Measurements from ENCODE around the gene NOS1AP.

Gene NOS1AP

DNA sequence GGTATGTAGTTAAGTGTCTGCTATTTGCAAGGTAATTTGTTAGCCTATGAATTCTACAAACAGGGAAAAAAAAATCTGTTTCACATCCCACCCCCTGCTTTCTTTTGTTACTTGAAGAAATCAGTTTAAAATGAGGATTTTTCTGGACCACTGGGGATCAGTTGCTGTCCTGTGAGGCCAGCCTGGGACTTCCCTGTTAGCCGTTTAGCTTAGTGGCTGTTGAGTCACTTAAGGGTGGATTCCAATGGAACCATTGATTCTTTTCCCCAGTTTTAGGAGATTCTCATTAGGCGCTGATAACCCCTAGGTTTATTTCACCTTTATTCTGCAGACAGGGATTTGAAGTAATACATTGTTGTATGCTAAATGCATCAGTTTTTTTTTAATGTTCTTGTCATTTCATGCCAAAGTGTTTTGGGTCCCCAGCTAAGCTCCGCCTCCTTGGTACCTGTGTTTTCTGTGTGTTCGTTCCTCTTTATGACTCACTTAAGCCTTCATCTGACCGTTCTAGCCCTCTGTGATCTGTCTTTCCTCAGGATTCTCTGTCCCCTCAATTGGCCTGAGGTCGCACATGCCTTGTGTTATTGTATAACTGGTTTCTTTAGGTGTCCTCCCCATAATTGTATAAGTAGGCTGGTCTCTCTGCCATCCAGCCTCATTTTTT is 59.3 kb downstream of the NOS1AP start:
- H3K9me3 Mint-ChIP-seq = no peaks in the 10 kb centered on the region
- DNase-seq = no peak
- H3K4me3 Mint-ChIP-seq = no peak overlapping the region
- H3K36me3 Mint-ChIP-seq (ENCODE audit: low read depth) = no peaks in the 10 kb centered on the region
- no peak overlapping the region for H3K27ac Mint-ChIP-seq
- H3K4me1 Mint-ChIP-seq (ENCODE audit: low read depth) = no peaks in the 10 kb centered on the region
- H3K27me3 Mint-ChIP-seq = peaks cover 37% of the 10 kb centered on the region

DNA sequence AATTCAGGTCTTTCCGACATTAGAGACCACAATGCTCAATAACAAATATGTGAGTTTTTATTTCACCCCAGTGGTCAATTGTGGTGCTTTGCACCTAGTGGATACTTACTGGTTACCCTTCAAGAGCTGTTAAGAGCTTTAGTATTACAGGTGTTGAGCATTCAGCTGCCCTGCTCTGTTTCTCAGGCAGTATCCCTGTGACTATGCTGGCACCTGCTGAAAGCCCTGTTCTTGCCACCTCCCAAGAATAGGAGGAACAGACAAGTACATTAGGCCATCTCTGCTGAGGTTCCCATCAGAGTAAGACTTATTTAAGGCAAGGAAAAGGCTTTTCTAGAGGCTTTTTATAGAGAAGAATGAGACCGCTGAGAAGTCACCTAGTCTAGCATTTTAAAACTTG is 60.8 kb downstream of the NOS1AP start:
- H3K27ac Mint-ChIP-seq = no peak overlapping the region
- no peak overlapping the region for H3K4me3 Mint-ChIP-seq
- no peak for DNase-seq
- H3K4me1 Mint-ChIP-seq (ENCODE audit: low read depth) = no peaks in the 10 kb centered on the region
- H3K9me3 Mint-ChIP-seq = no peaks in the 10 kb centered on the region
- H3K36me3 Mint-ChIP-seq (ENCODE audit: low read depth) = no peaks in the 10 kb centered on the region
- peaks cover 47% of the 10 kb centered on the region for H3K27me3 Mint-ChIP-seq

DNA sequence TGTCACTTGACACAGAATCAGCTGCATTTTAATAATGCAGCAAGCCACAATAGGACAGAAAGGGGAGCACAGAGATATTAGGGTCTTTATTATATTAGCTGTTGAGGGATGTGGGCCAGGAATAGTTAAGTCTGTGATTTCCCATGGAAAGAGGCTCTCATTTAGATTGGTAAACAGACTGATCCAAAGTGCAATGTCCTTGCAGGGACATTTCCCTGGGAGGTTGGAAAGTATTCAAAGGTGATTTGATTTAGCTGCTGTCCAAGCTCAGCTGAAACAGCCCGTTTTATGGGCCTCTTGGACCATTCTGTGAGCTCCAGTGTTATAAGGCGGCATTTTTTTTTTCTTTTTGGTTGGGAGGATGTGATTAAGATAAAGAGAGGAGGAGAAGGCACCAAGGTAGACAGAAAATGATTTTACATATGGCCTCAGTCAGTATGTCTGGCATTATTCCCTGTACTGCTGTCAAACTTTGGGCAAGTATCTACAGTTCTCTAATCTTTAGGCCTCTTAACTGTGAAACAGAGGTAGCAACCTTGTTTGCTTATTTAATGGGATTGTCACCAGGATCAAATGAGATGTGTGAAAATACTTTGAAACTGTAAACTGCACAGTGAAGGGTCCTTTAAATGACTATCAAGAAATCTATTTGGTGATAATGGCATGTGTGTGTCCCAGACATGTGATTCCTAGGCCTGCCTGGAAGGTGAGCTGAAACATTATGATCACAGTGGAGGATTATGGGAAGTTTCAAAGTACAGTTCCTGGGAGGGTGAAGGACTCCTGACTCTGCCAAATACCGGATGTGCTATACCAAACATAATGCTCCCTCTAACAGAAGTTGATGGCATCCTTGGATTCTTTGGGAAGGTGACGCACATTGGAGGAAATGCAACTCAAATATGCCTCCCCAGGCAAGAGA is 62.2 kb downstream of the NOS1AP start:
- no peaks in the 10 kb centered on the region for H3K4me1 Mint-ChIP-seq (ENCODE audit: low read depth)
- H3K9me3 Mint-ChIP-seq = no peaks in the 10 kb centered on the region
- no peak for DNase-seq
- H3K4me3 Mint-ChIP-seq = no peak overlapping the region
- H3K27ac Mint-ChIP-seq = no peak overlapping the region
- no peaks in the 10 kb centered on the region for H3K36me3 Mint-ChIP-seq (ENCODE audit: low read depth)
- peaks cover 43% of the 10 kb centered on the region for H3K27me3 Mint-ChIP-seq

DNA sequence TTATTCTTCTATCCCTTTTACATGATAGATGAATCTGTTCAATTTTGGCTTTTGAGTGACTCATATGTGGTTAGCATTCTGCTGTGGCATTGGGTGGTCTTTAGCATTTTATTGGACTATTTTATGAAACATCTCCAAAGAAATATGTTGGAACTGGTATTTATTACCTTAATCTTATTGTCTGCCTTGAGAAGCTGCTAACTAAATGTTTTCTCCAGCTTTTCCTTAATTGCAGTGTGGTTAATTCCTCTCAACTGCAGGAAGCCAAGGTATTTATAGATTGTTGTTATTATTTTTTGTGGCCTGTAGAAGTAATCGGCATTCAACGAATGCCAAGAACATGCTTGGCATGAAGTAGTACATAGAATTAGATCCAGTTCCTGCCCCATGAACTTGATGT is 64.1 kb downstream of the NOS1AP start:
- H3K9me3 Mint-ChIP-seq = no peaks in the 10 kb centered on the region
- no peak overlapping the region for H3K4me3 Mint-ChIP-seq
- no peaks in the 10 kb centered on the region for H3K4me1 Mint-ChIP-seq (ENCODE audit: low read depth)
- DNase-seq = no peak
- H3K36me3 Mint-ChIP-seq (ENCODE audit: low read depth) = no peaks in the 10 kb centered on the region
- H3K27ac Mint-ChIP-seq = no peak overlapping the region
- H3K27me3 Mint-ChIP-seq = peaks cover 40% of the 10 kb centered on the region

DNA sequence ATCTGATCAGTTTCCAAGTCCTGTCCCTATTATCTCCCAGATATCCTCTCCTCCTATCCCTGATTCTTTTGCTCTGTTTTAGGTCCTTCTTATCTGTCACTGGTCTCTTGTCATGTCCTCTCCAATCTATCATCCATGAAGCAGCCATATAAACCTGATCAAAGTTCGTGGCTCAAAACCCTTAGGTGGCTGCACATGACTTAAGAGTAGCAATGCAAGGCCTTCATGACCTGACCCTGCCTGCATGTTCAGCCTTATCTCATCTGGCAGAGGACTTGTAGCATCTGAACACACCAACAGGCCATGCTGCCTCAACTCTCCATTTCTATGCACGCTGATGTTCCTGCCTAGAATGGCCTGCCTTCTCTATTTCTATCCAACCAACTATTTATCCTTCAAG is 65.2 kb downstream of the NOS1AP start:
- Mint-ChIP-seq H3K4me1 (ENCODE audit: low read depth) (no peaks in the 10 kb centered on the region), H3K9me3 (no peaks in the 10 kb centered on the region), H3K36me3 (ENCODE audit: low read depth) (no peaks in the 10 kb centered on the region), H3K27ac (no peak overlapping the region), H3K27me3 (peaks cover 35% of the 10 kb centered on the region), H3K4me3 (no peak overlapping the region)
- DNase-seq = no peak

- Mint-ChIP-seq H3K27ac (no peak overlapping the region), H3K4me1 (ENCODE audit: low read depth) (no peaks in the 10 kb centered on the region), H3K36me3 (ENCODE audit: low read depth) (no peaks in the 10 kb centered on the region), H3K4me3 (no peak overlapping the region), H3K27me3 (peaks cover 34% of the 10 kb centered on the region), H3K9me3 (no peaks in the 10 kb centered on the region)
- no peak for DNase-seq
These were observed 65.8 kb downstream of the NOS1AP start for GRCh38 chr1:162135271-162135775.

DNA sequence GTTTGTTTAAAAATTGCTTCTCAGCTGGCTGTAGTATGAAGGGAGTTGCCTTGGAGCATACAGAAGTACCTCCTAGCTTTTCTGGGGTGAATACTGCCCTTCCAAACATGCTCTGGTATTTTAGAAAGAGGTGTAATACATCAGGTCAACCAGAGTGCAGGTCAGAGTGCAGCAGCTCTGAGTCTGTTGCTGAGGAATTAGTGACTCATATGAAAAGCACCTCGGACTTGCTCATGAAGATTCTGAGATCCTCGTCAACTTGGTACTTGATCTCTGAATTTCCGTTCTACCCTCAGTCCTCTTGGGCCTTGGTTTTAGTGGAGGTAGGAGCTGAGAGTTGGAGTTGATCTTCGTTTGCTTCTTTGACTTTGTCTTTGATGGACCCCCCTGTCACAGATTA is 67.3 kb downstream of the NOS1AP start:
- no peaks in the 10 kb centered on the region for H3K9me3 Mint-ChIP-seq
- H3K36me3 Mint-ChIP-seq (ENCODE audit: low read depth) = no peaks in the 10 kb centered on the region
- H3K27me3 Mint-ChIP-seq = peaks cover 34% of the 10 kb centered on the region
- H3K27ac Mint-ChIP-seq = no peak overlapping the region
- H3K4me1 Mint-ChIP-seq (ENCODE audit: low read depth) = no peaks in the 10 kb centered on the region
- H3K4me3 Mint-ChIP-seq = no peak overlapping the region
- DNase-seq = no peak

GRCh38 chr1:162137179-162137960 is 67.9 kb downstream of the NOS1AP start:
- no peaks in the 10 kb centered on the region for H3K9me3 Mint-ChIP-seq
- no peak for DNase-seq

DNA sequence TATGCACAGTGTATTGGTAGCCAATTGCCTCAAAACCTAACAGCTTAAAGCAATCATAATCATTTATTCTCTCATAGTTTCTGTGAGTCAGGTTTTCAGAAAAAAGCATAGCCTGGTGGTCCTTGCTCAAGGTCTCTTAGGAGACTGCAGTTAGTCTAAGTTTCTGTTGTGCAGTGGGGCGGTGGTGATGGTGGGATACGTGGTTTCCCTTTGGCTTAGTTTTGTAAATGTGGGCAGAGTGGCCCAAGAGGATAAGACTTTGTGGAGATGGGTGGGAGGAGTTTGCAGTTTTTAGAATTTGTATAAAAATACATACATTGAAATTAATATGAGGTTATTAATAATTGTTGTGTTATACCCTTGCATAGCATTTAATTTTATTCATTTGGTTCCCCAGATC is 68.6 kb downstream of the NOS1AP start:
- no peak overlapping the region for H3K4me3 Mint-ChIP-seq
- H3K4me1 Mint-ChIP-seq (ENCODE audit: low read depth) = no peaks in the 10 kb centered on the region
- DNase-seq = no peak
- H3K27me3 Mint-ChIP-seq = peaks cover 35% of the 10 kb centered on the region
- H3K9me3 Mint-ChIP-seq = no peaks in the 10 kb centered on the region
- H3K36me3 Mint-ChIP-seq (ENCODE audit: low read depth) = no peaks in the 10 kb centered on the region
- H3K27ac Mint-ChIP-seq = no peak overlapping the region

More at GRCh38 chr1:162137179-162137960, 67.9 kb downstream of the NOS1AP start:
- Mint-ChIP-seq H3K27me3 (peaks cover 37% of the 10 kb centered on the region), H3K4me3 (no peak overlapping the region), H3K27ac (no peak overlapping the region), H3K36me3 (ENCODE audit: low read depth) (no peaks in the 10 kb centered on the region), H3K4me1 (ENCODE audit: low read depth) (no peaks in the 10 kb centered on the region)

- Mint-ChIP-seq H3K4me3 (no peak overlapping the region), H3K4me1 (ENCODE audit: low read depth) (no peaks in the 10 kb centered on the region), H3K36me3 (ENCODE audit: low read depth) (no peaks in the 10 kb centered on the region), H3K27ac (no peak overlapping the region), H3K9me3 (no peaks in the 10 kb centered on the region), H3K27me3 (peaks cover 34% of the 10 kb centered on the region)
- no peak for DNase-seq
These were observed 69.2 kb downstream of the NOS1AP start for GRCh38 chr1:162138599-162139181.

- Mint-ChIP-seq H3K9me3 (no peaks in the 10 kb centered on the region), H3K4me3 (no peak overlapping the region), H3K36me3 (ENCODE audit: low read depth) (no peaks in the 10 kb centered on the region), H3K27ac (no peak overlapping the region), H3K4me1 (ENCODE audit: low read depth) (no peaks in the 10 kb centered on the region), H3K27me3 (peaks cover 29% of the 10 kb centered on the region)
- DNase-seq = no peak
These were observed 69.7 kb downstream of the NOS1AP start for GRCh38 chr1:162139211-162139610.

- H3K9me3 Mint-ChIP-seq = no peaks in the 10 kb centered on the region
- no peaks in the 10 kb centered on the region for H3K4me1 Mint-ChIP-seq (ENCODE audit: low read depth)
- H3K27ac Mint-ChIP-seq = no peak overlapping the region
- H3K4me3 Mint-ChIP-seq = no peak overlapping the region
- peaks cover 22% of the 10 kb centered on the region for H3K27me3 Mint-ChIP-seq
- no peaks in the 10 kb centered on the region for H3K36me3 Mint-ChIP-seq (ENCODE audit: low read depth)
- DNase-seq = no peak
These were observed 72.0 kb downstream of the NOS1AP start for GRCh38 chr1:162141281-162142054.

- no peak for DNase-seq
- Mint-ChIP-seq H3K36me3 (ENCODE audit: low read depth) (no peaks in the 10 kb centered on the region), H3K27ac (no peak overlapping the region), H3K9me3 (no peaks in the 10 kb centered on the region), H3K27me3 (peaks cover 22% of the 10 kb centered on the region), H3K4me3 (no peak overlapping the region), H3K4me1 (ENCODE audit: low read depth) (no peaks in the 10 kb centered on the region)
These were observed 73.5 kb downstream of the NOS1AP start for GRCh38 chr1:162142968-162143367.

DNA sequence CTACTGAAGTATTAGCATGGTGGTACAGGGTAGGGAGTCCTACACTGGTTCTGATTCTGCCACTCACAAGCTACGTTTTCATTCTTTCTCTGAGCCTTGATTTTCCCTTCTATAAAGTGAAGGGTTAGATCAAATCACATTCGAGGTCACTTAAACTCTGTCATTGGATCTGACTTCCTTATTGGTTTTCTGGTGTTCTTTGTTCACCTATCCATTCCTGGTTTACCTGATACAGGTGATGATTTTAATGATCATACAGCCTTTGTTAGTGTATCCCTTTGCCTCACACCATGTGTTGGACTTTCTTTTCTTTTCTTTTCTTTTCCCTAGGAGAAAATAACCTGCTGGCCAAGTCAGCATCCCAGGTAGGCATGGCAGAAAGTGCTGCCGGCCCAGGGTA is 74.8 kb downstream of the NOS1AP start:
- no peaks in the 10 kb centered on the region for H3K4me1 Mint-ChIP-seq (ENCODE audit: low read depth)
- no peaks in the 10 kb centered on the region for H3K36me3 Mint-ChIP-seq (ENCODE audit: low read depth)
- no peak for DNase-seq
- no peak overlapping the region for H3K4me3 Mint-ChIP-seq
- no peaks in the 10 kb centered on the region for H3K9me3 Mint-ChIP-seq
- peaks cover 23% of the 10 kb centered on the region for H3K27me3 Mint-ChIP-seq
- no peak overlapping the region for H3K27ac Mint-ChIP-seq

All from activated T-cell treated with anti-CD3 and anti-CD28 coated beads, Interleukin-2, amount 50 U/mL, for 24 hours (primary cell).